Activated CD4-positive, alpha-beta T cell treated with anti-CD3 and anti-CD28 coated beads, Interleukin-2, amount 50 U/mL, for 16 hours (primary cell): ENCODE measurements around the gene ZNF837.
"Not testable (repeated sequence)": the region's sequence is repeated elsewhere in the genome, so short reads cannot be mapped to it uniquely, and the experiment has no call there.

ENCODE experiments used
- DNase-seq: peaks from one replicate; pipeline ENCODE4 v3.0.0-alpha.2; 2020

Gene ZNF837

DNA sequence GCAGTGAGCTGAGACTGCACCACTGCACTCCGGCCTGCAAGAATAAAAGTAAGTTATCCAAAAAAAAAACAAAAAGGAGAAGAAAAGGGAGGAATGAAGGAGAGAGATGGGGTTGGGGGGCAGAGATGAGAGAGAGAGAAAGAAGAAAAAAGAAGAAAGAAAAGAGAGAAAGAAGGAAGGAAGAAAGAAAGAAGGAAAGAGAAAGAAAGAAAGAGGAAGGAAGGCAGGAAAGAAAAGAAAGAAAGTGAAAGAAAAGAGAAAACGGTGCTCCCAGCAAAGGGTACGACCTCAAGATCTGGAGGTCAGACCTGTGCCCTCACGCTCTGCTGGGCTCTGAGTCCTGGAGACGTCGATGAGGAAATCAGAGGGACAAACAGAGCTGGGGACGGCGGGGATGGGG is 31.2 kb downstream of the ZNF837 start:
- no peak for DNase-seq

- DNase-seq = not testable (repeated sequence)
These were observed 32.8 kb downstream of the ZNF837 start for GRCh38 chr19:58348080-58348479.

DNA sequence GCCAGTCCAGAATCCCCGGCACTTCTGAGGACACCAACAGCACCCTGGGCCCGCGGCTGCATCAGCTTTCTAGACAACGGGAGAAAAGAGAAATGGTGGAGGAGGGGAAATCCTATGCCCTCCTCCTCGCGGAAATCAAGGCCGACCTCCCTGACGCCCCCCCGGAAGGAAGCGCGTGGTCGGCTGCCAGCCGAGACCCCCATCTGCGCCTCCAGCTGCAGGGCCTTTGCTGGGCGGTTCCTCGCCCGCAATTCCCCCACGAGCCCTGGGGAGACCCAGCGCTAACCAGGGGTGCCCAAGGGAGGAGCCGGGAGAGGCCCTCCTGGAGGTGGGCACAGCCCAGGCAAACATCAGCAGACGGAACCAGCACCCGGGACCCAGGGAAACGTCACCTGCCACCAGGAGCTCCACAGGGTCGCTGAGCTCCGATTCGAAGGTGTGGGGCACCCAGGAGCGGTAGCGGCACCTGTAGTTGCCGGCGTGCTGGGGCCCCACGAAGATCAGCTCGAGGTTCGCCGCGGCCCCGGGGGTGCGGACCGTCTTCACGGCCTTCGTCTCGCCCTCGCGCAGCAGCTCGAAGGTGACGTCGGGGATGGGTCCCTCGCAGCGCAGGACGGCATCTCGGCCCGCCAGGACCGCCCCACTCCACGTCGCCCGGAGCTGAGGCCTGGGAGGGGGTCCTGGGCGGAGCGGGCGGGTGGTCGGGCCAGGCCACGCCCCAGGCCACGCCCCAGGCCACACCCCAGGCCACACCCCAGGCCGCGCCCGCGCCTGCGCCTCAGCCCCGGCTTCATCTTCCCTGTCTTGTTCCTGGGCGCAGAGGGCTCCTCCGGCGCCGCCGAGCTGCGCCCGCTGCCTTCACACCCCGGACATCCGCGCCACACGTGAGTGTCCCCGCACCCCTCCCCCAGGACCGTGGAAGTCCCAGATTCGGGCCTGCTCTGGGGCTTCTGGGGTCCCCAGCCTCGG is 33.6 kb downstream of the ZNF837 start:
- peak; percentile 77 for DNase-seq

GRCh38 chr19:58345558-58345957 is 35.3 kb downstream of the ZNF837 start:
- no peak for DNase-seq

- no peak for DNase-seq
These were observed 41.8 kb downstream of the ZNF837 start for GRCh38 chr19:58338825-58339558.

DNA sequence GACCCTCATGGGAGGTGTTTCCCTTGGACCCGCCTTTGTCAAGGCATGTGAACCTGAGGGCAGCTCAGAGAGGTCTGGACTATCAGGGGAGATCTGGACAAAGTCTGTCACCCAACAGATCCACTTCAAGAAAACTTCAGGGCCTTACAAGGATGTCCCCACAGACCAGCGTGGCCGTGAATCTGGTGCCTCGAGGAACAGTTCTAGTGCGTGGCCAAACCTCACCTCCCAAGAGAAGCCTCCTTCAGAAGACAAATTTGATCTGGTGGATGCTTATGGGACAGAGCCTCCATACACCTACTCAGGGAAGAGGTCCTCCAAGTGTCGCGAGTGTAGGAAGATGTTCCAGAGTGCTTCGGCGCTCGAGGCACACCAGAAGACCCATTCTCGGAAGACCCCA is 42.5 kb downstream of the ZNF837 start:
- no peak for DNase-seq

- DNase-seq = no peak
These were observed 44.0 kb downstream of the ZNF837 start for GRCh38 chr19:58336820-58337219.

GRCh38 chr19:58336216-58336615 is 44.6 kb downstream of the ZNF837 start:
- DNase-seq = no peak

DNA sequence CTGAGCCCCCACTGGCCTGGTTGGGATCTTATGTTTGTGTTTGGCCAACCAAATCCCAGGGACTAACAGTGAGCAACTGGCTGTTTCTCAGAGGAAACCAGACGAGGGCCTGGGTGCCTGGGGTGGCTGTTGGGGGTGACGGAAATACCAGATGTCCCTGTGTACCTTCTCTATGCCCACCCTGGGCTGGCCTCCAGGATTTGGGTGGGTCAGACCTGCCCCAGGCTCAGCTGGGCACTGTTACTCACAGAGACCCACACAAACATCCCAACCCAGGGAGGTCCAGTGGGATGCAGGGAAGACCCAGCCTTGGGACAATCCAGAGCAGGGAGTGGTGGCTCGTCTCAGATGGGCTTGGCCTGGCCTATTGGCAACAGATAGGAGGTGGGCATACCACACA is 45.2 kb downstream of the ZNF837 start:
- no peak for DNase-seq

DNA sequence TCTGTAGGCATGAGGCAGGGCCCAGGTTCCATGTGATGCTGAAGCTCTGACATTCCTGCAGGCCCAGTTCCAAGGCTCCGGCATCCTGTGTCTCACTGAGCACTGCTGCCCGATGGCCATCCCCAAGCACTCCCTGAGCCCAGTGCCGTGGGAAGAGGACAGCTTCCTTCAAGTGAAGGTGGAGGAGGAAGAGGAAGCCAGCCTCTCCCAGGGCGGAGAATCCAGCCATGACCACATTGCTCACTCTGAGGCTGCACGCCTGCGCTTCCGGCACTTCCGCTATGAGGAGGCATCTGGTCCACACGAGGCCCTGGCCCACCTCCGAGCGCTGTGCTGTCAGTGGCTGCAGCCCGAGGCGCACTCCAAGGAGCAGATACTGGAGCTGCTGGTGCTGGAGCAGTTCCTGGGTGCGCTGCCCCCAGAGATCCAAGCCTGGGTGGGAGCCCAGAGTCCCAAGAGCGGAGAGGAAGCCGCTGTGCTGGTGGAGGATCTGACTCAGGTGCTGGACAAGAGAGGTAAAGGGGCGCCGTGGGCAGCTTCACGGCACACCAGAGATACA is 46.1 kb downstream of the ZNF837 start:
- DNase-seq = no peak

DNA sequence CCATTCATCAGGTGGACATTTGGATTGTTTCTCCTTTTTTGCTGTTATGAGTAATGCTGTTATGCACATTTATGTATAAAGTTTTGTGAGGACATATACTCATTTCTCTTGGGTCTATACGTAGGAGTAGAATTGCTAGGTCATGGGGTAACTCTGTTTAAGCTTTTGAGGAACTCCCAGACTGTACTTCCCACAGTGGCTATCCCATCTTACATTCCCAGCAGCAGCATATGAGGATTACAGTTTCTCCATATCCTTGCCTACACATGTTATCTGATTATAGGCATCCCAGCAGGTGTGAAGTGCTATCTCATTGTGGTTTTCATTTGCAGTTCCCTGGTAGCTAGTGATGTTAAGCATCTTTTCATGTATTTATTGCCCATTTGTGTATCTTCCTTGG is 48.1 kb downstream of the ZNF837 start:
- DNase-seq = no peak

GRCh38 chr19:58330458-58330857 is 50.4 kb downstream of the ZNF837 start:
- no peak for DNase-seq

DNA sequence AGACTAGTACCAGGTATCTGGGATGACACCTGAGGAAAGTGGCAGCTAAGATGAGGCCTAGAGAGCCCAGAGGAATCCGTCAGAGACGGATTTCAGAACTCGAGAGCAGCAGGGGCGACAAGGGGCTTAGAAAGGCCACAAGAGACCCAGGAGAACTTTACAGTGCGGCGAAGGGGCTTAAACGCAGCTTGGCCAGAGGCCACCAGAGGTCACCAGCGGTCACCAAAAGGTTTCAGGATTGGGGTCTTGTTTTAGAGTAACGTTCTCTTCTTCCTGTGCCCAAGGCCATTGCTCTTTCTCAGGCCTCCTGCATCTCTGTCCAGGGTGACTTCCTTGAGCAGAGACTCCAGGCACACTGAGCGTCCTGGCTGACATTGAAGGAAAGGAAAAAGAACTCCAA is 51.8 kb downstream of the ZNF837 start:
- no peak for DNase-seq

- DNase-seq = peak; percentile 95
These were observed 53.7 kb downstream of the ZNF837 start, which contains the start of gene ZSCAN22 for GRCh38 chr19:58326914-58327726. TSS of gene ZSCAN22 (plus strand) at chr19:58326994. CDS start at chr19:58334803, 7,809 bp downstream.

DNA sequence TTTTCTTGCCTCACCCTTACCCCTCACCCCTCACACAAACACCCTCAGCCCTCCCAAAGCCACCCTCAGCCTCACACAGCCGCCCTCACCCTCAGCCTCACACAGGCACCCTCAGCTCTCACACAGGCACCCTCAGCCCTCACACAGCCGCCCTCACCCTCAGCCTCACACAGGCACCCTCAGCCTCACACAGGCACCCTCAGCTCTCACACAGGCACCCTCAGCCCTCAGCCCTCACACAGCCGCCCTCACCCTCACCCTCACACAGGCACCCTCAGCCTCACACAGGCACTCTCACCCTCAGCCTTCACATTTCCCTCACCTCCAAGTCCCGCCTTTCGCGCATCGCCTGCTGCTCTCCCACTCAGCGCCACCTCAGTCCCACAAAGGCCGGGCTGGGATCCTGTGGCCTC is 54.3 kb downstream of the ZNF837 start:
- DNase-seq = no peak

- peak; percentile 14 for DNase-seq
These were observed 55.4 kb downstream of the ZNF837 start for GRCh38 chr19:58325311-58326022.

- no peak for DNase-seq
These were observed 61.6 kb downstream of the ZNF837 start for GRCh38 chr19:58319241-58319640.

DNA sequence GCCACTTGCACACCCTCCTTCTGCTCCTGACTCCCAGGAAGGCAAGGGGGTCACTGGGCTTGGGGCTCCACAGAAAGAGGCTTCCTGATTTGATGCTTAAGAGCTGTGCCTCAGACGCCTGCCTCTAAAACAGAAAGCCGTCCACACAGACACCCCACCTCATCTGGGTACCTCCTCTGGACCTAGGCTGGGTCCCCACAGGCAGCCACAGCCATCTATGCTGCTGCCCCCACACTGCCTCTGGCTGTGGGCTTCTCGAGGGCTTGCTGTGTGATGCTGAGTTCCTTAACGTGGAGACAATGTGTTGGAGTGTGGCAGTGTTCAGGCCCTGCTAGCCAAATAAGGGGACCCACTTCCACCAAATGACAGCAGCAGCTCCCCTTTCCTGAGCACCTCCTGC is 62.5 kb downstream of the ZNF837 start:
- DNase-seq = no peak
